Stimulated activated CD8-positive, alpha-beta memory T cell treated with anti-CD3 and anti-CD28 coated beads, Interleukin-12 subunit alpha, Interleukin-12 subunit beta, amount 100 ng/mL, for 1 hour (primary cell): ENCODE measurements around the gene SLC27A2.

ENCODE experiments used
- DNase-seq: peaks from one replicate; pipeline ENCODE4 v3.0.0-alpha.2; 2020; ENCODE audit warnings: low read depth

Gene SLC27A2

GRCh38 chr15:50275908-50276307 is 93.9 kb downstream of the SLC27A2 start:
- DNase-seq, result no peak

GRCh38 chr15:50277370-50277769 is 95.4 kb downstream of the SLC27A2 start:
- no peak for DNase-seq

GRCh38 chr15:50278496-50278895 is 96.5 kb downstream of the SLC27A2 start:
- no peak for DNase-seq

- DNase-seq, result no peak
Observed at GRCh38 chr15:50280271-50280670, 98.3 kb downstream of the SLC27A2 start.

- no peak for DNase-seq
Observed at GRCh38 chr15:50281427-50281826, 99.4 kb downstream of the SLC27A2 start.
